Caco-2 (cell line): ENCODE results near the gene CDHR2. TPM values are rescaled to one million over a fixed set of nuclear protein-coding genes. Genes with fewer than 3 reads are reported as not detected.

Source experiments
- BruUV-seq: library from RNA; stranded (reverse); fragments of 400-500 nt; replicated peaks from 2 replicates; lab custom pipeline; 2021; lab: Mats Ljungman, UMichigan
- CTCF ChIA-PET: fragments of 300-600 bp; sonication (Branson Sonifier 250); formaldehyde crosslinking; loops from one replicate; lab custom pipeline; 2022; ENCODE audit warnings: antibody characterized with exemption; lab: Charles Lee
- POLR2A ChIA-PET: fragments of 300-600 bp; sonication (Branson Sonifier 250); formaldehyde crosslinking; loops from one replicate; lab custom pipeline; 2022; ENCODE audit warnings: antibody characterized with exemption; lab: Charles Lee
- DNase-seq, 2 experiments: peaks; one replicate each; pipeline versions ENCODE4 v3.0.0 to v3.0.0-alpha.2; 2020 to 2022
- H3K27me3 ChIP-seq: replicated peaks from 2 replicates; pipeline ENCODE4 v1.6.0; 2011; ENCODE audit warnings: low read length; ENCODE audit not compliant: control insufficient read depth, insufficient read depth
- H3K36me3 ChIP-seq: 2 replicates; pipeline ENCODE4 v1.5.1; 2011; ENCODE audit warnings: low read length; ENCODE audit not compliant: control insufficient read depth, insufficient read depth
- H3K4me1 ChIP-seq: fragments of 250-450 bp; sonication (Bioruptor Pico); 2 replicates; pipeline ENCODE4 v1.5.1; 2020; ENCODE audit warnings: mild to moderate bottlenecking
- H3K4me3 ChIP-seq: 2 replicates; pipeline ENCODE4 v1.5.1; 2011; ENCODE audit warnings: low read depth, mild to moderate bottlenecking, control low read depth, low read length
- H3K9me3 ChIP-seq: fragments of 250-450 bp; sonication (Bioruptor Pico); 2 replicates; pipeline ENCODE4 v1.5.1; 2020; ENCODE audit warnings: mild to moderate bottlenecking, moderate library complexity
- H3K27ac Mint-ChIP-seq: one replicate; pipeline ENCODE4 v1.8.0; 2022; ENCODE audit warnings: mixed read lengths; ENCODE audit not compliant: unreplicated experiment
- H3K27me3 Mint-ChIP-seq: one replicate; pipeline ENCODE4 v1.8.0; 2022; ENCODE audit warnings: mixed read lengths; ENCODE audit not compliant: insufficient read depth, unreplicated experiment
- H3K36me3 Mint-ChIP-seq: one replicate; pipeline ENCODE4 v1.8.0; 2022; ENCODE audit warnings: mild to moderate bottlenecking, mixed read lengths; ENCODE audit not compliant: insufficient read depth, unreplicated experiment
- H3K4me1 Mint-ChIP-seq: one replicate; pipeline ENCODE4 v1.8.0; 2022; ENCODE audit warnings: low read depth, mixed read lengths; ENCODE audit not compliant: unreplicated experiment
- H3K4me3 Mint-ChIP-seq: one replicate; pipeline ENCODE4 v1.8.0; 2022; ENCODE audit warnings: mild to moderate bottlenecking, moderate library complexity, mixed read lengths; ENCODE audit not compliant: unreplicated experiment
- H3K9me3 Mint-ChIP-seq: one replicate; pipeline ENCODE4 v1.8.0; 2022; ENCODE audit warnings: mixed read lengths; ENCODE audit not compliant: unreplicated experiment
- intact Hi-C: fragments of 100-400 bp; cut with micrococcal nuclease; formaldehyde crosslinking; loops from one replicate; pipeline ENCODE4 v1.10.0; 2022; ENCODE audit not compliant: unreplicated experiment
- total RNA-seq: library from RNA; stranded (reverse); gene quantifications from 2 replicates; pipeline ENCODE4 v1.2.3, GENCODE V29; 2022
- TF ChIP-seq, protein P1 (sequence below), 2 experiments: fragments of 200-600 bp in 1 of 2; IDR thresholded peaks; 1 replicate in 1 of 2; 2 replicates in 1 of 2; pipeline versions ENCODE4 v1.5.1 to v1.8.0; 2011 to 2022; ENCODE audit warnings: antibody characterized with exemption in 1 of 2, control low read depth in 1 of 2, inconsistent platforms in 1 of 2, low read depth in 1 of 2, low read length in 1 of 2, mild to moderate bottlenecking in 1 of 2, moderate library complexity in 1 of 2; ENCODE audit not compliant: insufficient read depth in 1 of 2, severe bottlenecking in 1 of 2, unreplicated experiment in 1 of 2

CDHR2 gene
- total RNA-seq, 1 experiment from 2014 or later = 0.59 TPM

DNA sequence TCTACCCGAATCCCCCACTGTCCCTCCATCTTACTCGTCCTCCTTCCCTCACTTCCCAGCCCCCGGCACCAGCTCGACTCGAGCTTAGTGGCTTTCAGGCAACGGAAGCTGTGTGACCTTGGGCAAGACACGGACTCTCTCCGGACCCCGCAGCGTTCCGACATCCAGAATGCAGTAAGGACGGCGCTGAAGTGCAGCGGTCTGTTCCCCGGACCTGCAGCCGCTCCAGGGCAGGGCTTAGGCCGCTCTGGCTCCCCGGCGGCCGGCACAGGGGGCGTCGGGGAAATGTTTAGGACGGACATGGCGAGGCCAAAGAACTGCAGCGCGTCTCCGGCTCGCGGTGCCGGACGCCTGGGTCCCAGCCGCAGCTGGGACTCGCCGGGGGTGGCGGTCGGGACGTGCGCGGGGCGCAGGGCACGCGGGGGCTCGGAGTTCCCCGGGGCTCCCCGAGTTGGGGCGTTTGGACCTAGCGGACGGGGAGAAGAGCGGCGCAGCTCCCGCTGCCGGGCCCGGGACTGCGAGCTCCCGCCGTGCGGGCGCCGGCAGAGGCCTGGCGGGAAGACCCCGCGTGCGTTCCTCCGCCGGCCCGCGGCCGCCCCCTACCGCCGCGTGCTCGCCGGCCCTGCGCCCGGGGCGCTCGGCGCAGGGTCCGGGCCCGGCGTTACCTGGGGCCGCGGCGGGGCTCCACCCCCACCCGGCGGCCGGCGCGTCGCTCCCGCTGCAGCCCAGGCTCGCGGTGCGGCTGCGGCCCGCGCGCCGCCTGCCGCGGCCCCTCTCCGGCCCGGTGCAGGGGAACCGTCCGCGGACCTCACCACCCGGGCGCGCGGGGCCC is 6.3 kb upstream of the CDHR2 start:
- H3K9me3 ChIP-seq = no peaks in the 10 kb centered on the region
- POLR2A ChIA-PET = interaction anchor here (0.5 to 1.4 kb wide), 9 partner anchors 9 to 150 kb away, joined by 3 to 13 read pairs (median 5); partner anchors contain the start of genes FAF2 and TSPAN17
- H3K27ac Mint-ChIP-seq = peak overlapping the region; percentile 74
- CTCF ChIA-PET = interaction anchor here (0.6 to 2.6 kb wide), 6 partner anchors 95 to 1426 kb away, joined by 4 to 21 read pairs (median 6); partner anchors contain the start of genes CLTB, FAF2 and TSPAN17
- H3K36me3 Mint-ChIP-seq = peaks cover 21% of the 10 kb centered on the region
- no peaks in the 10 kb centered on the region for H3K27me3 Mint-ChIP-seq
- TF ChIP-seq, protein P1, sequence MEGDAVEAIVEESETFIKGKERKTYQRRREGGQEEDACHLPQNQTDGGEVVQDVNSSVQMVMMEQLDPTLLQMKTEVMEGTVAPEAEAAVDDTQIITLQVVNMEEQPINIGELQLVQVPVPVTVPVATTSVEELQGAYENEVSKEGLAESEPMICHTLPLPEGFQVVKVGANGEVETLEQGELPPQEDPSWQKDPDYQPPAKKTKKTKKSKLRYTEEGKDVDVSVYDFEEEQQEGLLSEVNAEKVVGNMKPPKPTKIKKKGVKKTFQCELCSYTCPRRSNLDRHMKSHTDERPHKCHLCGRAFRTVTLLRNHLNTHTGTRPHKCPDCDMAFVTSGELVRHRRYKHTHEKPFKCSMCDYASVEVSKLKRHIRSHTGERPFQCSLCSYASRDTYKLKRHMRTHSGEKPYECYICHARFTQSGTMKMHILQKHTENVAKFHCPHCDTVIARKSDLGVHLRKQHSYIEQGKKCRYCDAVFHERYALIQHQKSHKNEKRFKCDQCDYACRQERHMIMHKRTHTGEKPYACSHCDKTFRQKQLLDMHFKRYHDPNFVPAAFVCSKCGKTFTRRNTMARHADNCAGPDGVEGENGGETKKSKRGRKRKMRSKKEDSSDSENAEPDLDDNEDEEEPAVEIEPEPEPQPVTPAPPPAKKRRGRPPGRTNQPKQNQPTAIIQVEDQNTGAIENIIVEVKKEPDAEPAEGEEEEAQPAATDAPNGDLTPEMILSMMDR (IDR thresholded peaks at IDR 0.05; ENCODE audit: insufficient read depth in 1 of 2, low read depth in 1 of 2, low read length in 1 of 2, severe bottlenecking in 1 of 2, unreplicated experiment in 1 of 2) = no peak
- DNase-seq = peak in 1 of 2 experiments; percentile 75
- no peaks in the 10 kb centered on the region for H3K36me3 ChIP-seq
- intact Hi-C loops = loop anchor here (1.0 kb wide), 1 partner anchor 127 kb away; the partner anchor contains the start of gene CLTB
- H3K4me3 ChIP-seq = peak overlapping the region; percentile 71
- peak overlapping the region; percentile 85 for H3K4me3 Mint-ChIP-seq
- BruUV-seq = no TSS peak
- no peaks in the 10 kb centered on the region for H3K9me3 Mint-ChIP-seq
- H3K27me3 ChIP-seq = no peaks in the 10 kb centered on the region
- peaks cover 36% of the 10 kb centered on the region for H3K4me1 Mint-ChIP-seq
- peaks cover 33% of the 10 kb centered on the region for H3K4me1 ChIP-seq

DNA sequence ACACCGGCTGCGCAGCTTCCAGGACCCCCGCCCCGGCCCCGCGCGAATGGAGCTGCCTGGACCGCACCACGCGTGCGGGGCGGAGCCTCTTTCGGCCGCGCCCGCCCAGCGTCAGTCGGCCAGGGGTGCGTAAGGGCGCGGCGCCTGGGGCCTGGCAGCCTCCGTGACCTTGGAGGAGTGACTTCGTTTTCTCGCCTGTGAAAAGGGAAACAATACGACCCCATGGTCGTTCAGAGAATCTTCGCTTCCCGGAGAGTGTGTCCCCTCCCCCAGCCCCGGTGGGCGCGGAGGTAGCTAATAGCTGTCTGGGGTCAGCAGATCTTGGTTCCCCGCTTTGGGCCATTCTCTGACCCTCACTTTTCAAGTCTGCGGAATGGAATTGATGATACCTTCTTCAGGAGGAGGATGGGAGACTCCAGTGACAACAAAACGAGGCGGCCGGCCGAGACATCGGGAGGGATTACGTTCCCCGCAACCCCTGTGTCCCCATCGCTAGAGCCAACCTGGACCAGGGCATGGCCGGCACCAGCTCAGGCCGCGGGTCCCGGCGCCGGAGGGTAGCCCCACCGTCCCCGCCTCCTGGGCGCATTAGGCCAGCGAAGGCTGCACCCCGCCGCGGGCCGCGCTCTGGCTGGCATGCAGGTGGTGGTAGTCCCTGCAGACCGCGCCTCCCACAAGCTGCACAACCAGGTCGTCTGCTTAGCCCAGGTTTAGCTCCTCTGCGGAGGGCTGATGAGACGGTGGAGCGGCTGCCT is 5.5 kb upstream of the CDHR2 start:
- Histone ChIP-seq H3K4me1 (peaks cover 33% of the 10 kb centered on the region), H3K27me3 (no peaks in the 10 kb centered on the region), H3K9me3 (no peaks in the 10 kb centered on the region), H3K4me3 (peak overlapping the region; percentile 71), H3K36me3 (no peaks in the 10 kb centered on the region)
- TF ChIP-seq, protein P1 (IDR thresholded peaks at IDR 0.05; ENCODE audit: insufficient read depth in 1 of 2, low read depth in 1 of 2, low read length in 1 of 2, severe bottlenecking in 1 of 2, unreplicated experiment in 1 of 2) = no peak
- peak; percentile 81 to 82 for DNase-seq
- Mint-ChIP-seq H3K4me1 (peaks cover 29% of the 10 kb centered on the region), H3K27me3 (no peaks in the 10 kb centered on the region), H3K9me3 (no peaks in the 10 kb centered on the region), H3K36me3 (peaks cover 18% of the 10 kb centered on the region), H3K4me3 (peak overlapping the region; percentile 85), H3K27ac (peak overlapping the region; percentile 86)
- BruUV-seq = no TSS peak
- ChIA-PET CTCF (interaction anchor here (0.6 to 2.6 kb wide), 12 partner anchors 8 to 1427 kb away, joined by 3 to 21 read pairs (median 4); partner anchors contain the start of genes CLTB, FAF2 and TSPAN17), POLR2A (interaction anchor here (0.5 to 1.4 kb wide), 12 partner anchors 9 to 149 kb away, joined by 3 to 13 read pairs (median 4); partner anchors contain the start of genes CLTB, FAF2 and TSPAN17)
- intact Hi-C loops = loop anchor here (1.0 kb wide), 2 partner anchors 35 to 127 kb away; partner anchors contain the start of gene CLTB

- Histone ChIP-seq H3K27me3 (no peaks in the 10 kb centered on the region), H3K4me1 (peaks cover 40% of the 10 kb centered on the region), H3K9me3 (no peaks in the 10 kb centered on the region), H3K36me3 (no peaks in the 10 kb centered on the region), H3K4me3 (no peak overlapping the region; the same call in 1 of the 2 replicates)
- TF ChIP-seq, protein P1 (IDR thresholded peaks at IDR 0.05; ENCODE audit: insufficient read depth in 1 of 2, low read depth in 1 of 2, low read length in 1 of 2, severe bottlenecking in 1 of 2, unreplicated experiment in 1 of 2) = no peak
- peak overlapping the region; percentile 85 for H3K4me3 Mint-ChIP-seq
- intact Hi-C loops = no loop called here
- BruUV-seq = no TSS peak
- peaks cover 21% of the 10 kb centered on the region for H3K4me1 Mint-ChIP-seq
- no peaks in the 10 kb centered on the region for H3K9me3 Mint-ChIP-seq
- no peak for DNase-seq
- no peaks in the 10 kb centered on the region for H3K27me3 Mint-ChIP-seq
- H3K27ac Mint-ChIP-seq = peak overlapping the region; percentile 86
- ChIA-PET CTCF (no interaction called here), POLR2A (no interaction called here)
- H3K36me3 Mint-ChIP-seq = peaks cover 13% of the 10 kb centered on the region
These were observed 3.8 kb upstream of the CDHR2 start for GRCh38 chr5:176545388-176545736.
